ENCODE measurements around the gene HECTD4. TPM values are rescaled to one million over a fixed set of nuclear protein-coding genes. Genes with fewer than 3 reads are reported as not detected.

Gene HECTD4
- total and polyA plus RNA-seq, 4 donors, result 4.3 to 80.1 (median 25.5) TPM

GRCh38 chr12:112350593-112351592, 31.3 kb downstream of the HECTD4 start:
- Histone ChIP-seq H3K27me3 (ENCODE audit: control insufficient read depth in 4 of 4, insufficient read depth in 4 of 4, low read length in 3 of 4) (no peaks in the 10 kb centered on the region), H3K4me3 (ENCODE audit: low read depth in 1 of 3, low read length in 3 of 3) (no peak overlapping the region), H3K36me3 (ENCODE audit: control insufficient read depth in 4 of 4, insufficient read depth in 3 of 4, low read depth in 1 of 4, low read length in 3 of 4) (no peaks in the 10 kb centered on the region), H3K9ac (ENCODE audit: low read depth in 1 of 2, low read length in 2 of 2) (no peak overlapping the region), H3K4me1 (ENCODE audit: control insufficient read depth in 4 of 4, insufficient read depth in 4 of 4, low read length in 3 of 4) (no peaks in the 10 kb centered on the region), H3K27ac (ENCODE audit: low read depth in 1 of 2, low read length in 2 of 2) (no peak overlapping the region), H3K9me3 (ENCODE audit: control insufficient read depth in 4 of 4, low read length in 3 of 4) (no peaks in the 10 kb centered on the region)
- 84% methylated on average over 3 of the region's 3 CpGs for WGBS
- TF ChIP-seq GABPA (IDR thresholded peaks at IDR 0.05 in 1 of 2, conservative IDR thresholded peaks at IDR 0.05 in 1 of 2), result no peak
- no peak for TF ChIP-seq ATF3 (IDR thresholded peaks at IDR 0.05)
- no peak for TF ChIP-seq RXRA (IDR thresholded peaks at IDR 0.05)
- TF ChIP-seq HNF4A (conservative IDR thresholded peaks at IDR 0.05), result no peak
- TF ChIP-seq ZBTB33 (IDR thresholded peaks at IDR 0.05), result no peak
- no peak for TF ChIP-seq EGR1 (IDR thresholded peaks at IDR 0.05; ENCODE audit: low read depth in 2 of 2)
- TF ChIP-seq CTCF (IDR thresholded peaks at IDR 0.05; ENCODE audit: low read depth, low read length, missing input control), result no peak
- no peak for TF ChIP-seq JUND (IDR thresholded peaks at IDR 0.05)
- no peak for TF ChIP-seq RAD21 (IDR thresholded peaks at IDR 0.05)
- no peak for TF ChIP-seq MAX (IDR thresholded peaks at IDR 0.05)
- no peak for TF ChIP-seq YY1 (IDR thresholded peaks at IDR 0.05)
- TF ChIP-seq TAF1 (conservative IDR thresholded peaks at IDR 0.05), result no peak
- TF ChIP-seq HNF4G (IDR thresholded peaks at IDR 0.05), result no peak
- TF ChIP-seq FOXA1 (IDR thresholded peaks at IDR 0.05), result no peak
- no peak for TF ChIP-seq NR2F2 (IDR thresholded peaks at IDR 0.05)
- TF ChIP-seq REST (IDR thresholded peaks at IDR 0.05), result no peak
- peak; percentile 73 for DNase-seq (ENCODE audit: low spot score)

Measured in liver (tissue), 9 donors.